GM21390 (cell line): ENCODE results near the gene RABGAP1L.
"Not testable (repeated sequence)": the region's sequence is repeated elsewhere in the genome, so short reads cannot be mapped to it uniquely, and the experiment has no call there.

Experiments
- ATAC-seq: cut with Tn5 transposase; IDR thresholded peaks from one replicate; pipeline ENCODE4 v1.9.1; 2021; ENCODE audit not compliant: unreplicated experiment

Gene RABGAP1L

GRCh38 chr1:174232761-174233160 lies 73.4 kb downstream of the RABGAP1L start:
- no peak for ATAC-seq

GRCh38 chr1:174238845-174239501 lies 79.7 kb downstream of the RABGAP1L start:
- ATAC-seq = not testable (repeated sequence)

- ATAC-seq = no peak
Observed at GRCh38 chr1:174239541-174239940, 80.2 kb downstream of the RABGAP1L start.

- ATAC-seq = no peak
Observed at GRCh38 chr1:174242856-174243255, 83.5 kb downstream of the RABGAP1L start.

GRCh38 chr1:174243451-174244000 lies 84.2 kb downstream of the RABGAP1L start:
- no peak for ATAC-seq

- no peak for ATAC-seq
Observed at GRCh38 chr1:174244017-174244416, 84.7 kb downstream of the RABGAP1L start.

GRCh38 chr1:174247472-174247871 lies 88.2 kb downstream of the RABGAP1L start:
- ATAC-seq = no peak

GRCh38 chr1:174248041-174248440 lies 88.7 kb downstream of the RABGAP1L start:
- no peak for ATAC-seq

GRCh38 chr1:174256386-174256785 lies 97.1 kb downstream of the RABGAP1L start:
- not testable (repeated sequence) for ATAC-seq

- ATAC-seq = no peak
Observed at GRCh38 chr1:174258148-174258550, 98.8 kb downstream of the RABGAP1L start.

- ATAC-seq = no peak
Observed at GRCh38 chr1:174262349-174263241, 103.3 kb downstream of the RABGAP1L start.

- ATAC-seq = no peak
Observed at GRCh38 chr1:174265282-174265681, 106.0 kb downstream of the RABGAP1L start.

GRCh38 chr1:174266476-174266875 lies 107.2 kb downstream of the RABGAP1L start:
- no peak for ATAC-seq

- ATAC-seq = no peak
Observed at GRCh38 chr1:174266991-174267612, 107.8 kb downstream of the RABGAP1L start.

GRCh38 chr1:174269989-174270651 lies 110.8 kb downstream of the RABGAP1L start:
- ATAC-seq = no peak

- ATAC-seq = no peak
Observed at GRCh38 chr1:174273190-174273589, 113.9 kb downstream of the RABGAP1L start.

- ATAC-seq = no peak
Observed at GRCh38 chr1:174273776-174274175, 114.5 kb downstream of the RABGAP1L start.

GRCh38 chr1:174274452-174274851 lies 115.1 kb downstream of the RABGAP1L start:
- no peak for ATAC-seq

- no peak for ATAC-seq
Observed at GRCh38 chr1:174274884-174275283, 115.6 kb downstream of the RABGAP1L start.

- ATAC-seq = peak; percentile 53
Observed at GRCh38 chr1:174276087-174276486, 116.8 kb downstream of the RABGAP1L start.

- no peak for ATAC-seq
Observed at GRCh38 chr1:174284052-174284451, 124.7 kb downstream of the RABGAP1L start.
